HG02884 (cell line): ENCODE results near the gene THAP2.
"Not testable (repeated sequence)": the region's sequence is repeated elsewhere in the genome, so short reads cannot be mapped to it uniquely, and the experiment has no call there.

Experiments used
- ATAC-seq: cut with Tn5 transposase; IDR thresholded peaks from one replicate; pipeline ENCODE4 v1.9.1; 2021; ENCODE audit warnings: mild to moderate bottlenecking, moderate library complexity; ENCODE audit not compliant: unreplicated experiment

THAP2 gene

DNA sequence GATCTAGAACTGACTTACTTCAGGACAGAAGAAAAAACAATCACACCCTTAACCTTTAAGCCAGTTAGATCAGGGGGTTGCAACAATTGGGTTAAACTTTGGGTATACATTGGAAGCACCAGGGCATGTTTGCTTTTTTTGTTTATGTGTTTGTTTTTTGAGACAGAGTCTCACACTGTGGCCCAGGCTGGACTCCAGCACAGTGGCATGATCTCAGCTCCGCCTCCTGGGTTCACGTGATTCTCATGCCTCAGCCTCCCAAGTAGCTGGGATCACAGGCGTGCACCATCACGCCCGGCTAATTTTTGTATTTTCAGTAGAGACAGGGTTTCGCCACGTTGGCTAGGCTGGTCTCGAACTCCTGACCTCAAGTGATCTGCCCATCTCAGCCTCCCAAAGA lies 38.1 kb downstream of the THAP2 start:
- ATAC-seq, result not testable (repeated sequence)

DNA sequence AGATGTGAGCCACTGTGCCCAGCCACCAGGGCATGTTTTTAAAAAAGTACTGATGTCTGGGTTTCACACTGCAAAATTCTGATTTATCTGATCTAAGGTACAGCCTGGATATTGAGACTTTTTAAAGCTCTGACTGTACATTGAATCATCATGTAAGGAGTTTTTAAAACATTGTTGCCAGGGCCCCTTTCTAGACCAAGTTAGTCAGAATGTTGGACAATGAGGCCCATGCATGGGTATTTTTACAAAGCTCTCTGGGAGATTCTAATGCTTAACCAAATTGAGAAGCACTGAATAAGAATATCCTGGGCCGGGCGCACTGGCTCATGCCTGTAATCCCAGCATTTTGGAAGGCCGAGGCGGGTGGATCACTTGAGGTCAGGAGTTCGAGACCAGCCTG lies 38.5 kb downstream of the THAP2 start:
- no peak for ATAC-seq

DNA sequence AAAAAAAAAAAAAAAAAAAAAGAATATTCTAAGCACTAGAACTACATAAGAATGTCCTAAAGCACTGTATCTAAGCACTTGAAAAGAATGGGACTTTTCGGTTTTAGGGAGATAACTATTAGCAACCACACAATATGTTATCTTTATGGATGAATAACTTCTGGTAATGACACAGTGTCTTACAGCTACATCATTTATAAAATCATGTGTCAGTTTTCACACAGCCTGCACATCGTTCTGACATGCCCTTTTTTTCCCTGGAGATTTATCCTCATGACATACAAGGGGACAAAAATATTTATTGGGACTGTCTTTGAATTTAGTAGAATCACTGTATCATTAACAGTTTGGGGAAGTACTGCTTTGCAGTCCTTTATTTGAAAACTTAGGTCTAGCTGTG lies 39.1 kb downstream of the THAP2 start:
- no peak for ATAC-seq

DNA sequence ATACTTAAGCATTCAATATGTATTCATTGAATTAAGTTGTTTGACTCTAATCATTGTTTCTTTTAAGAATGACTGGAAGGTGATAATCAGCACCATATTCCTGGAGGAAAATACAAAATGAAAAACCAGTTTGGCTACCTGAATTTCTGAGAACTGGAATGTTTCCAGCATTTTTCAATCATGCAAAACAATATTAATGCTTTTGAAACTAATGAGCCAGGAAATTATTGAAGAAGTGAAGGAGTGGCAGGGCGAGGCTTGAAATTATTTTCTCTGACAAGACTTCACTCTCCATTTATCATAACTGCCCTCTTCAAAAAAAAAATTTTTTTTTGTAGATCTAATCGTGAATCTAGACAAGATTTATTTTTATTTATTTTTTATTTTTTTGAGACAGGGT lies 40.8 kb downstream of the THAP2 start:
- no peak for ATAC-seq

DNA sequence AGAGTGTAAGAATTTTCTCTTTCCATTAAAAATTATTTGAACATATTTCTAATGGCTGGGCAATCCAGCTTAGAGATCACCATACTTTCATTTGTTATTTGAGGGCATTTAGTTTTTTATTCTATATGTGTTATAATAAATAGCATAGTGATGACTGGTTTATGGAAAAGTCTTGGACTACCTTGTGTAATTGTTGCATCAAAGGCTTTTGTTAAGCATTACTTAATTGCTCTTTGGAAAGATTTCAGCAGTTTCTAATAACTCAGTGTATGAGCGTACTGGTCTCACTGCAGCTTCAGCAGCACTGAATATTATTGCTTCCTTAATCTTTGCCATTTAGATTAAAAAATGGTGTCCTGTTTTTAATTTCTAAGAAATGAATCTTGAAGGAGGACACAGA lies 44.6 kb downstream of the THAP2 start:
- no peak for ATAC-seq

DNA sequence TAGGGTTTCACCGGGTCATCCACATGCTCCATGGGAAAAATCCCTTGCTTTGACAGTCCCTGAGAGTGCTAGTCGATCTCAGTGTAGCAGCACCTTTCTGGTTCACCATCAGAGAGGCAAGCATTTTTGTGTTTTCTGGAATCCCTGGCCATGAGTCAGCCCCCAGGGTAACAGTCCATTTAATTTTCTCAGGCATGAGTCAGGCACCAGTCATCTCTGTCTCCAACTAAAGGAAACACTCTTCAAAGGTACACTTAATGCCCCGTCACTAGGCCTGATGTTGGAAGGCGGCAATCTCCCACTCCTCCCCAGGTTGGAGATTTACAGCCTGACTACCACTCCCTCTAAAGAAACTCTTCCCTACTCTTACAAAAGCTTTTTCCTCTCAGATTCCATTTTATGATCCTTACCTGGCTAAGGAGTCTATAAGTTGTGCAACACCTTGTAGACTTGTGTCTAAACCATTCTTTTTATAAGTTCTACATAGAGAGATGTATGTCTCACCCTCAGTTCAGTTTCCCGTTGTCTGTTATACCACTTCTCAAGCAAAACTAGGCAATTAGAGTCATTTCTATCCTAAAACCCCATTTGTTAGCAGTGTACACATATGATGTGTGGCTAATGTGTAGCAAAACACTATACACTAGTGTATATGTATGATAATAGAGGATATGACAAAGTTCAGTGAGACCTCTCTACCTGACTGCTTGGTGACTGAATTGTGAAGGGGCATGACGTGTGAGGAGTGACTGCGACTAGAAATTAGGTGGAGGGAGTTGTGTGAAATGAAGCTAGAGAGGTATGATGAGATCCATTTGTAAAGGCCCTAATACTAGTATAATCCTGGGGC lies 46.4 kb downstream of the THAP2 start:
- no peak for ATAC-seq

DNA sequence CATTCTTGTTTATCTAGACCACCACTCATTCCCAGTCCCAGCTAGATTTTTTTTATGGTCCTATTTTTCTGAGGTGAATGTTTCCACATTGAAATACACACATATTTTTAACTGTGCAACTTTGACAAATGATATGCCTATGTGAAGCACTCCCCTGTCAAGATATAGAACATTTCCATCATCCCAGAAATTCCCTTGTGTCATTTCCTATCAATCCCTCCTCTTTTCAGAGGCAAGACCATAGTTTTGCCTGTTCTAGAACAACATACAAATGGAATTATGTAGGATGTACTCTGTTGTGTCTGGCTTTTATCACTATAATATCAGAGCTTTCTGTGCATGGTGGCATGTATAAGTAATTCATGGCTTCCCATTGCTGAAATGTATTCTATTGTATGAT lies 54.5 kb downstream of the THAP2 start:
- no peak for ATAC-seq

DNA sequence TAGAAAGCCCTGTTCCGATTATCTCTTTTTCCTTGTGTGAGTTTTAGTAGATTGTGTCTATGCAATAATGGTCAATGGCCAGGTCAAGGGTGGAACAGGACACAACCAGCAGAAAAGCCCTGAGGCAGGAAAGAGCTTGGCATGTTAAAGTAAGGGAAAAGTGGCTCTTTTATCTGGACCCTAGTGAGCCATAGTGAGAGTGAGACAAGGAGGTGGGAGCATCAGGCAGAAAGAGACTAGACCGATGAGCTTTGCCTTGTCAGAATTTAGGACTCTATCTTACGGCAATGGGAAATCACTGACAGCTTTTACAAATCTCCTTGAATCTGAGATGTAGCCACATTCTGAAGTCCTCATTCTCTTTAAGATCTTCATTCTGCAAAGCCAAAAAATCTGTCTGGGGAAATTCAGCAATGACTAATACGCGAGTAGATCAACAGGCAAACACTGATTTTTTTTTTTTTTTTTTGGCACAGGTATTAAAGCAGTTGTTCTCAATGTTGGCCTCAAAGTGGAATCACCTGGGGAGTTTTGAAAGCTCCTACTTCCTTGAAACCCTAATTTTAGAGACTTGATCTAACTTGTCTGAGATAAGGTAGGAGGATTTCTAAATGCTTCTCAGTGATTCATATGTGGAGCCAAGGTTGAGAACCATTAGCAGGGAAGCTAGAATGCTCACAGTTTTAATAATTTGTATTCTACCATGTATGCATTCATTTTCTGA lies 55.7 kb downstream of the THAP2 start:
- no peak for ATAC-seq

DNA sequence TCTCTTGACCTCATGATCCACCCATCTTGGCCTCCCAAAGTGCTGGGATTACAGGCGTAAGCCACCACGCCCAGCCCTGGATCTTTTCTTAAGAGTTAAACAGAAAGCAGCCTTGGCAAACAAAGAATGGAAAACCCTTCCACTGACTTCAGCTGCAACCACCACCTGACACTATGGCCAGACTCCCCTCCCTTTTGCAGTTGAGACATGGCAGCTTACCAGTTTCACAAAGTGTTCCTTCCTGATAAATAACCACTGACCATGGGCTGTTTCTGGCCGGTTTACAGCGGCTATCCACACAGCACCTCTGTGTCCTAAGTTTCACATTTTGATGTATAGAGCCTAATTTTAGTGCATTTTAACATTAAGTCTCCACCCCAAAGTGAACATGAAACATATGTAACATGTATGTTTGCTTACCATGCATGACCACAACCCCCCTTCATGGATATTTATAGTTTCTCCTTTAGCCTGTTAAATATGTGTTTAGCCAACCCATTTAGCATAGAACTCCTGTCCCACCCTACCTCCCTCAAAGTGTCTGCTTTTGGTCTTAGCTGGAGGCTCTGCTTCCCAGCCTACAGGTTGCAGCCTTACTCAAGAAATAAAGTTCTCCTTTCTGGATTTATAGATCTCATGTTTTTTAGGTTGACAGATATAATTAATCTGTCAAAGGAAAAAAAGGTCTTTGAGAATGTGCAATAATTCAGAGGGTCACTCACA lies 57.8 kb downstream of the THAP2 start:
- no peak for ATAC-seq

DNA sequence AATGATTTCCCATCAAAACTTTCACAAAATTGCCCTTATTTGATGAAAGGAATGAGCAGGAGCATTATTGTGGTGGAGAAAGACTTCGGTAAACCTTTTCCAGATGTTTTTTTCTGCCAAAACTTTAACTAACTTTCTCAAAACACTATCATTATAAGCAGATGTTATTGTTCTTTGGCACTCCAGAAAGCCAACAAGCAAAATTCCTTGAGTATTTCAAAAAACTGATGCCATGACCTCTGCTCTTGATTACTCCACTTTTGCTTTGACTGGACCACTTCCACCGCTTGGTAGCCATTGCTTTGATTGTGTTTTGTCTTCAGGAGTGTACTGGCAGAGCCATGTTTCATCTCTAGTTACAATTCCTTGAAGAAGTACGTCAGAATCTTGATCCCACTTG lies 60.9 kb downstream of the THAP2 start:
- ATAC-seq, result no peak

DNA sequence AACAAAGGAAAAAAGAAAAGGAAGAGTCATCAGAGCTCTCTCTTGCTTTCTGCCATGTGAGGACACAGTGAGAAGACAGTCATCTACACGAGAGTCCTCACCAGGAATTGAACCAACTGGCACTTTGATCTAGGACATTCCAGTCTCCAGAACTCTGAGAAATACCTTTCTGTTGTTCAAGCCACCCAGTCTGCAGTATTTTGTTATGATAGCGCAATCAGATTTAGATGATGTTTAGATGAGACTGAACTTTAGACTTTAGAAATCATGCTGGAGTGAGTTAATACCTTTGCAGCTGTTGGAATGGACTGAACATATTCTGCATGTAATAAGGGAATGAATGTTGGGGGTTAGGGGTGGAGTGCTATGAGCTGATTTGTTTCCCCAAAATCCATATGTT lies 62.4 kb downstream of the THAP2 start:
- ATAC-seq, result no peak

DNA sequence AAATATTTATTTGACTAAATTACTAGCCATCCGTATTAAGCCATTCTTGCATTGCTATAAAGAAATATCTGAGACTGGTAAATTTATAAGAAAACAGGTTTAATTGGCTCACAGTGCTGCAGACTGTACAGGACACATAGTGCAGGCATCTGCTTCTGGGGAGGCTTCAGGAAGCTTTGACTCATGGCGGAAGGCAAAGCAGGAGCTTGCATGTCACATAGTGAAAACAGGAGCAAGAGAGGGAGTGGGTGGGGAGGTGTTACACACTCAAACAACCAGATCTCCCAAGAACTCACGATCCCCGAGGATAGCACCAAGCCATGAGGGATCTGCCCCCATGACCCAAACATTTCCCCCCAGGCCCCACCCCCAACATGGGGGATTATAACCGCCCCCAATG lies 63.9 kb downstream of the THAP2 start:
- ATAC-seq, result no peak
